Breast epithelium (tissue), 4 donors: Measurements from ENCODE around the gene ZIC3. TPM values are rescaled to one million over a fixed set of nuclear protein-coding genes. Genes with fewer than 3 reads are reported as not detected.
"Not testable (repeated sequence)": the region's sequence is repeated elsewhere in the genome, so short reads cannot be mapped to it uniquely, and the experiment has no call there.

Source experiments
- DNase-seq, 2 donors: peaks; one replicate each; pipeline ENCODE4 v3.0.0-alpha.2; 2019; ENCODE audit warnings: low spot score in 2 of 2
- H3K27ac ChIP-seq, 2 donors: fragments of 200-600 bp; sonication (generic) in 1 of 2; one replicate each; pipeline ENCODE4 v1.5.1; 2016 to 2019; ENCODE audit warnings: mild to moderate bottlenecking in 1 of 2
- H3K27me3 ChIP-seq, 2 donors: fragments of 200-600 bp; sonication (generic) in 1 of 2; one replicate each; pipeline versions ENCODE4 v1.5.1 to v1.6.0; 2017 to 2019; ENCODE audit warnings: control low read depth in 1 of 2, mild to moderate bottlenecking in 1 of 2
- H3K36me3 ChIP-seq: fragments of 200-600 bp; one replicate; pipeline ENCODE4 v1.5.1; 2019
- H3K4me1 ChIP-seq, 2 donors: fragments of 200-600 bp; sonication (generic); one replicate each; pipeline ENCODE4 v1.5.1; 2016 to 2019; ENCODE audit warnings: control low read depth in 1 of 2
- H3K4me3 ChIP-seq, 3 donors: fragments of 200-600 bp; sonication (generic); 1 replicate in 2 of 3; 2 replicates in 1 of 3; pipeline ENCODE4 v1.5.1; 2016 to 2019; ENCODE audit warnings: mild to moderate bottlenecking in 3 of 3, moderate library complexity in 2 of 3
- H3K9me3 ChIP-seq, 2 donors: fragments of 200-600 bp; sonication (generic) in 1 of 2; one replicate each; pipeline ENCODE4 v1.5.1; 2016 to 2019; ENCODE audit warnings: control low read depth in 1 of 2
- POLR2A ChIP-seq: fragments of 450-650 bp; IDR thresholded peaks from one replicate; pipeline ENCODE4 v1.6.1; 2016; ENCODE audit warnings: antibody characterized with exemption, mild to moderate bottlenecking, moderate library complexity
- POLR2AphosphoS5 ChIP-seq, 3 donors: sonication (generic); formaldehyde crosslinking; IDR thresholded peaks; one replicate each; pipeline ENCODE4 v1.6.1; 2017; ENCODE audit warnings: antibody characterized with exemption in 3 of 3
- intact Hi-C: fragments of 100-400 bp; cut with DNase I; formaldehyde crosslinking; loops from one replicate; pipeline ENCODE4 v1.15.1; 2023; ENCODE audit warnings: low total_unique reads
- total RNA-seq, 3 donors: library from RNA; depleted of rRNA; stranded (reverse); fragments of >200 nt; gene quantifications; one replicate each; pipeline ENCODE4 v1.1.0, GENCODE V29; 2016
- TF ChIP-seq, protein P1 (sequence below), 3 donors: fragments of 450-650 bp; IDR thresholded peaks; one replicate each; pipeline ENCODE4 v1.5.1; 2016 to 2017; ENCODE audit warnings: antibody characterized with exemption in 3 of 3, mild to moderate bottlenecking in 3 of 3, moderate library complexity in 3 of 3

Gene ZIC3
- total RNA-seq, 3 donors from 2014 or later, result not detected

DNA sequence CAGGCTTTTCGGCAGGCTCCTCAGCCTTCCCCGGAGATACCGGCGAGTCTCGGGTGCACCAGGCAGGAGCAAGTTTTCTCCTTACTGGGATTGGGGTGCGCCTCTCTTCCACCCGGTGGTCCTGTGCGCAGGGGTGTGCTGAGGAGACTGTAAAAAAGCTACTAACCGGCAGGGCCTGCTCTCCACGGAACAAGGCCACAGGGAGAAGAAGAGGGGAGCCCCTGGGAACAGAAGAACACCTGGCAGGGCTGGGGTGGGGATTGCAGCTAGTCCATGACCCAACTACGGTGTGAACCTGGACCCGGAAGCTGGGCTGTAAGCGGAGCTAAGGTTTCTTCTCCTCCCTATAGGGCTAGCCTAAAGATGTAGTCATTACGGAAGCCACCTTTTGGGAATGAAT is 17.7 kb upstream of the ZIC3 start:
- Histone ChIP-seq H3K9me3 (peaks cover 0 to 9% of the 10 kb centered on the region in 2 donors), H3K36me3 (no peaks in the 10 kb centered on the region), H3K27me3 (peaks cover 0 to 90% of the 10 kb centered on the region in 2 donors), H3K4me1 (no peaks in the 10 kb centered on the region), H3K27ac (no peak overlapping the region), H3K4me3 (no peak overlapping the region)
- TF ChIP-seq POLR2AphosphoS5 (IDR thresholded peaks at IDR 0.05) (no peak), POLR2A (no peak)
- TF ChIP-seq, protein P1, sequence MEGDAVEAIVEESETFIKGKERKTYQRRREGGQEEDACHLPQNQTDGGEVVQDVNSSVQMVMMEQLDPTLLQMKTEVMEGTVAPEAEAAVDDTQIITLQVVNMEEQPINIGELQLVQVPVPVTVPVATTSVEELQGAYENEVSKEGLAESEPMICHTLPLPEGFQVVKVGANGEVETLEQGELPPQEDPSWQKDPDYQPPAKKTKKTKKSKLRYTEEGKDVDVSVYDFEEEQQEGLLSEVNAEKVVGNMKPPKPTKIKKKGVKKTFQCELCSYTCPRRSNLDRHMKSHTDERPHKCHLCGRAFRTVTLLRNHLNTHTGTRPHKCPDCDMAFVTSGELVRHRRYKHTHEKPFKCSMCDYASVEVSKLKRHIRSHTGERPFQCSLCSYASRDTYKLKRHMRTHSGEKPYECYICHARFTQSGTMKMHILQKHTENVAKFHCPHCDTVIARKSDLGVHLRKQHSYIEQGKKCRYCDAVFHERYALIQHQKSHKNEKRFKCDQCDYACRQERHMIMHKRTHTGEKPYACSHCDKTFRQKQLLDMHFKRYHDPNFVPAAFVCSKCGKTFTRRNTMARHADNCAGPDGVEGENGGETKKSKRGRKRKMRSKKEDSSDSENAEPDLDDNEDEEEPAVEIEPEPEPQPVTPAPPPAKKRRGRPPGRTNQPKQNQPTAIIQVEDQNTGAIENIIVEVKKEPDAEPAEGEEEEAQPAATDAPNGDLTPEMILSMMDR (IDR thresholded peaks at IDR 0.05), result no peak
- intact Hi-C loops, result no loop called here
- no peak for DNase-seq

DNA sequence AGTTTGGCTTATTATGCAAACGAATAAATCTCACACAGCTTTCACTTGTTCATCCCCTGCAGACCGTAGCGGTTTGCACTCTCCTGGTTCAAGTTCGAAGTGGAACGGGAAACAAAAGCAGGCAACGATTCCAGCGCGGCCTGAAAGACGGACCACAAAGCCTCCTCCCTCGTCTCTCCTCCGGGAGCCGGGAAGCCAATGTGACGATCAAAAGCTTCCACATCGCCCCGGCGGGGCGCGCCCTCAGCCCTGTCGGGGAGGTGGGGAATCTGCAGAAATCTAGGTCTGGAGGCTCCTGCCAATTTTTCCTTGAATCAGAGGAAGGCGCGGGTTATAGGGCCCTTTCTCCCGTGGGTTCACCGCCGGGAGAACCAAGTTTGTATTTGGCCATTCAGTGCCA is 16.9 kb upstream of the ZIC3 start:
- H3K27ac ChIP-seq, result no peak overlapping the region
- DNase-seq, result no peak
- H3K4me1 ChIP-seq, result no peaks in the 10 kb centered on the region
- peaks cover 0 to 9% of the 10 kb centered on the region in 2 donors for H3K9me3 ChIP-seq
- H3K36me3 ChIP-seq, result no peaks in the 10 kb centered on the region
- H3K4me3 ChIP-seq, result no peak overlapping the region
- peaks cover 0 to 95% of the 10 kb centered on the region in 2 donors for H3K27me3 ChIP-seq
- intact Hi-C loops, result no loop called here
- no peak for TF ChIP-seq POLR2AphosphoS5 (IDR thresholded peaks at IDR 0.05)
- TF ChIP-seq, protein P1 (IDR thresholded peaks at IDR 0.05), result no peak
- TF ChIP-seq POLR2A, result no peak

DNA sequence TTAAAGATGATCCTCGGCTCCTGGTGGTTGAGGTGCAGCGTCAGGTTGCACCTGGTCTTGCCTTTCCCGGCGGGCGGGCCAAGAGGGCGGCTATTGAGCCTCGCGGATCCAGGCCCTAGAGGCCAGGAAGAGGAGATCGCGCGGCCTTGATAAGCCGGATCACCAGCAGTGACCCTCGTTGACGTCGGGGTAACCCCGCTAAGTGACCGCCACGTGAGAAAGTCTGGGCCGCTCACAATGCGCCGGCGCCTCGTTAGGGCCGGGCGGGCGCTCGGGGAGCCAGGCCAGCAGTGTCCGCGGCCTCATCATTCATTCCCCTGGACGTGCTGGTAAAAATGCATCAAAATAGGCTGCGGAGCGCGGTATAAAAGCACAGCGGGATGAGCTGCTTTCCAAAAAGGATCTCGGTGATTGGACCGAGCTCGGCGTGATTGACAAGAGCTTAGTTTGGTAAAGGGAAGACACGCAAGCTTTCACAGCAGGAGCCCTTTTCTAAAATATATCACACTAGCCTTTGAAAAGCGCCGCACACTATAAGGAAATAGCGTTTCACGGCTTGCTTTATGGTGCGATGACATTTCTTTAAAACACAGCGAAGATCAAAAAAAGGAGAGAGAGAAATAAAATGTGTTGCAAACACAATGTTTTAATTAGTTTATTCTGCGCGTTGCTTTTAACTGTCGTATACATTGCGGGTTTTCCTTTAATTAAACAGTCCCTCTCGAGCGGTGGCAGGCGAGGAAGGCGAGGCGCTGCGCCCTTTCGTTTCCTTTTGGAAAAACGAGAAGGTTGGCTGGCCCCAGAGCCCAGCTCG is 15.9 kb upstream of the ZIC3 start:
- Histone ChIP-seq H3K27me3 (peaks cover 0 to 93% of the 10 kb centered on the region in 2 donors), H3K4me3 (peak overlapping the region in 2 of 3 donors; percentile 1 to 32), H3K9me3 (peaks cover 0 to 9% of the 10 kb centered on the region in 2 donors), H3K4me1 (no peaks in the 10 kb centered on the region), H3K27ac (no peak overlapping the region), H3K36me3 (no peaks in the 10 kb centered on the region)
- TF ChIP-seq POLR2A (no peak), POLR2AphosphoS5 (IDR thresholded peaks at IDR 0.05) (no peak)
- TF ChIP-seq, protein P1 (IDR thresholded peaks at IDR 0.05), result no peak
- DNase-seq, result no peak
- intact Hi-C loops, result no loop called here

DNA sequence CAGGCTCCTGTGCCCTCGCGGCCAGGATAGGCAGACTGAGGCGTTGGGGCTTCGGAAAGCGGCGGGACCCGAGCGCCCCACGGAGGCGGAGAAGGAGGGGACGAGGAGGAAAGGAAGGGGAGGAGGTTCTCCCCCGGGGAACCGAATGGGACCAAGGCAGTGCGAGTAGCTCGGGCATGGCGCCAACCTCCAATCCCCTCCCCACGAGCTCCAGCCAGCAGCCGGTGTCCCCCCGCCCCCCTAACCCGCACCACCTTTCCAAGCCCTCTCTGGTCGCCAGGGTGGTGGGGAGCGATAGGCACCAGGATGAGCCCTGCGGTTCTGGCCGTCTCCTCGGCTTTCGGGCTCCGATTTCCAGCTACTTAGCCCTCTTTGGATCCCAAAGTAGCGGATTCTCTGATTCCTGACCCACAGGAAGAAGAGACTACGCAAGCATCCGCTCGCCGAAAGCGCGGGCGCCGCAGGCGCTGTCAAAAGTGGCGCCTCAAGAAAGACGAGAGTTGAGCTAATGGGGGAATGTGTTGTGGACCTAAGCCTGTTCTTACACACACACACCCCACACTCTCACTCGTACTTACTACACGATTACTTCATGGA is 15.2 kb upstream of the ZIC3 start:
- TF ChIP-seq POLR2A (no peak), POLR2AphosphoS5 (IDR thresholded peaks at IDR 0.05) (no peak)
- TF ChIP-seq, protein P1 (IDR thresholded peaks at IDR 0.05), result no peak
- peak overlapping the region in 2 of 3 donors; percentile 1 to 32 for H3K4me3 ChIP-seq
- intact Hi-C loops, result no loop called here

DNA sequence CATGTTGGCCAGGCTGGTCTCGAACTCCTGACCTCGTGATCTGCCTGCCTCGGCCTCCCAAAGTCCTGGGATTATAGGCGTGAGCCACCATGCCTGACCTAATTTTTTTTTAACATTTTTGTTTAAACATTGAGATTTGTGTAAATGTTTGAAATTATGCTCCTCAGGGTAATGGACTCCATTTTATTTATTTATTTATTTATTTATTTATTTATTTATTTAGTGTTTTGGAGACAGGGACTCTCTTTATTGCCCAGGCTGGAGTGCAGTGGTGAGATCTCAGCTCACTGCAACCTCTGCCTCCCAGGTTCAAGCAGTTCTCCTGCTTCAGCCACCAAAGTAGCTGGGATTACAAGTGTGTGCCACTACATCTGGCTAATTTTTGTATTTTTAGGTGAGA is 13.8 kb upstream of the ZIC3 start:
- H3K9me3 ChIP-seq, DNase-seq, intact Hi-C loops, H3K4me1 ChIP-seq, H3K36me3 ChIP-seq, H3K4me3 ChIP-seq, H3K27ac ChIP-seq: not testable (repeated sequence)
- peaks cover 0 to 90% of the 10 kb centered on the region in 2 donors for H3K27me3 ChIP-seq

More for the DNA sequence above, 15.2 kb upstream of the ZIC3 start:
- Histone ChIP-seq H3K9me3 (peaks cover 0 to 9% of the 10 kb centered on the region in 2 donors), H3K36me3 (no peaks in the 10 kb centered on the region), H3K27ac (no peak overlapping the region), H3K4me1 (no peaks in the 10 kb centered on the region), H3K27me3 (peaks cover 0 to 93% of the 10 kb centered on the region in 2 donors)
- DNase-seq, result no peak
